GM18526 (cell line): ENCODE data around the gene LAMA2.

Source experiments
- POLR2A ChIP-seq: IDR thresholded peaks from 3 replicates; pipeline ENCODE4 v1.6.1; 2011; ENCODE audit not compliant: insufficient read length; ENCODE audit errors: extremely low read depth

Gene LAMA2

GRCh38 chr6:129184808-129185366, 301.9 kb downstream of the LAMA2 start:
- TF ChIP-seq POLR2A, result no peak

DNA sequence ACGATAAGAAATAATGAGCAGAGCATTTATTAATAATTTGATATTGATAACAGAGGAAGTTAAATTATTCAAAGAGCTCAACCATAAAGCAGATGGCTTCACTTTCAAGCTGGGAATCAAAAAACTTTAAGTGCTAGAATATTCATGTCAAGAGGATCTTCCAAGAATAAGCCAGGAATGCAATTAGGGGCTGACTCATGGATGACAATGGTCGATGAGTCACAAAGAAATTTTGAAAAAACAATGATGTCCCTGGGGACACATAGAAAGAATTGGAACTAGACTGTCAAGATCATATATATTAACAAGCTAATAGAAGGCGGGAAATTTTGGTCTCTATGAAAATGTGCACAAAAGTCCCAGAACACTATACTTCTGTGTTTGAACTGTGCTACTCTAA, 304.1 kb downstream of the LAMA2 start:
- TF ChIP-seq POLR2A, result no peak

GRCh38 chr6:129188306-129188705, 305.4 kb downstream of the LAMA2 start:
- no peak for TF ChIP-seq POLR2A

GRCh38 chr6:129188795-129189194, 305.9 kb downstream of the LAMA2 start:
- no peak for TF ChIP-seq POLR2A

- TF ChIP-seq POLR2A, result no peak
These were observed 306.3 kb downstream of the LAMA2 start for GRCh38 chr6:129189266-129189665.

- no peak for TF ChIP-seq POLR2A
These were observed 308.3 kb downstream of the LAMA2 start for GRCh38 chr6:129191235-129191634.

GRCh38 chr6:129192458-129192989, 309.6 kb downstream of the LAMA2 start:
- no peak for TF ChIP-seq POLR2A

DNA sequence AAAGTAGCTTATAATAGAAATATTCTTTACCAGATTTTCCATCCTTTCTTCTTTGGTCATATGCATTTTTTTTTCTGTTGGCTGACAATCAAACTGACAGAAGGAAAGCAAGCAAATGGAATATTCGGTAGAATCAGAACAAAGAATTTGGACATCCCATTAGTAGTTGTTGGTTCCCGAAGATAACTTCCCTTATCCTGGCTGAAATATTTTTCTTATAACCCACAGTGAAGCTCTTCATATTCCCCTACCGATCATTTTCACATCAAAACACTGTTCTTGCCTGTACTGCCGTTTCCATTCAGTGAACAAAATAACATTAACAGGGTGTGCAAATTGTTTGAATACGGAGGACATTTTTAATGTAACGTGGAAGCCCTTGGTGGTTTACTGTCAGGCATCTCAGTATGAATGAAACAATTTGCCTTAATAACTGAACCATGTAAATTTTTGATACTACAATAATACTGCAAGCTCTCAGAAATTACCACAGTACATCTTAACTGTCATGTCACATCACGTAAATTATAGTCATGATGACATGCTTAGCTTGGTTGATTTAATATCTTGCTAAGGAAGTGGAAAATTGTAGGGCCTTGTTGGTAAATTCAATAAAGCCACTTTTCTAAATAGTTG, 311.5 kb downstream of the LAMA2 start:
- TF ChIP-seq POLR2A, result no peak

GRCh38 chr6:129195161-129195560, 312.2 kb downstream of the LAMA2 start:
- no peak for TF ChIP-seq POLR2A

DNA sequence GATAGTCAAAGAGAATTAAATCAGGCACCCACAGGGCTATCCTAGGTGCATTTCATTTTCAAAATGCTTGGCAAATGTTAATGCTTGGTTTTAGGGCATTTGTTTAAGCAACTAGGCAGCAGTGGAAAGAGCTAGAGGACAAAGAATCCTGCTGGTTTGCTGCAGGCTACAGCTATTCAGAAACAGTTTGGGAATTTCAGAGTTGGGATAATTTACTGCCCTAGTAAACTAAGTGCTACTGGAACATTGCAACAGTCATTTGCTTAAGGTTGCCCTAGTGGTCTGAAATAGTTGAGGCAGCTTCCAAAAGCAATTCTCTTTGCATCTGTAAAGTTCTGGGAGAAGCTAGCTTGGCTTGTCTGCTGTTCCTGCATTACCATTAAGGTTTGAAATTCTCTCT, 312.7 kb downstream of the LAMA2 start:
- no peak for TF ChIP-seq POLR2A

DNA sequence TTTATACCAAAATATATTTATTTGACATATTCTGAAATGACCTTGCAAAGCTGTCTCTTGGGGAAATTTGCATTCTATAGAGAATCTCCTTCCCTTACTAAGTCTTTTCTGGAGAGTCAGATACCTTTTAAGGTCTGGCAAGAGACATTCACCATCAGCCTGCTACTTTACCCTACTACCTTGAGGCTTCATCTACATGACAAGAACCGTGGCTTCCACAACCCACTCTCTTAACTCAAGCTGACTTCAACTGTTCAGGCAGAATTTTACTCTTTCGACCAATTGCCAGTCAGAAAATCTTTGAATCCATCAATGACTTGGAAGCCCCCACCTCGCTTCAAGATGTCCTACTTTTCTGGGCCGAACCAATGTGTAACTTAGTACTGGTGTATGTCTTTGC, 314.2 kb downstream of the LAMA2 start:
- no peak for TF ChIP-seq POLR2A

GRCh38 chr6:129200151-129200550, 317.2 kb downstream of the LAMA2 start:
- TF ChIP-seq POLR2A, result no peak

- TF ChIP-seq POLR2A, result no peak
These were observed 320.4 kb downstream of the LAMA2 start for GRCh38 chr6:129203190-129203900.

- no peak for TF ChIP-seq POLR2A
These were observed 323.9 kb downstream of the LAMA2 start for GRCh38 chr6:129206821-129207220.

DNA sequence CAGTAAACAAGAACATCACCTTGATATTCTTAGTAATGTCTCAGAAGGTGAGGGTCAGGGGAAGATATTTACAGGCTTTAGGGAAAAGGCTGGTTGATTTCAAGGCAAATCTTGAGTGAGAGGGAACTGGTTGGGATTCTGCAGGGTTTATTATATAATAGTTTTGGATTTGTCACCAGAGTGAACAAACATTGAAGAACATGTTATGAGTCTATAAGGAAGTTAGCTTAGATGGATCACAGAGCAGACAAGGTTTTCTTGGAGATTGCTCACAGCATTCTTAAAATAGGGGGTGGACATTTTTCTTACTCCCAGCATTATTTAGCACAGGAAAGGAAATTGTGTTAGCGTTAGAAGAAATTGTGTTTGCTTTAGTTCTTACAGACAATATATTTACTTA, 324.9 kb downstream of the LAMA2 start:
- no peak for TF ChIP-seq POLR2A

GRCh38 chr6:129208415-129209034, 325.6 kb downstream of the LAMA2 start:
- no peak for TF ChIP-seq POLR2A
